Activated T-helper 2 cell treated with anti-CD3 and anti-CD28 coated beads, Interferon-gamma antibody, Interleukin-2, Interleukin-4, amounts not matched to agents 10 μg/mL and 5 μg/mL and 100 μg/mL, durations not matched to agents 14 hours and 24 hours and 36 hours (primary cell): ENCODE results near the gene GBP1. TPM values are rescaled to one million over a fixed set of nuclear protein-coding genes. Genes with fewer than 3 reads are reported as not detected.
"Not testable (repeated sequence)": the region's sequence is repeated elsewhere in the genome, so short reads cannot be mapped to it uniquely, and the experiment has no call there.

Experiments
- DNase-seq: peaks from one replicate; pipeline ENCODE4 v3.0.0; 2021; ENCODE audit warnings: low spot score
- H3K27ac Mint-ChIP-seq: one replicate; pipeline ENCODE4 v1.8.0; 2021; ENCODE audit warnings: mixed read lengths
- H3K27me3 Mint-ChIP-seq: one replicate; pipeline ENCODE4 v1.8.0; 2021; ENCODE audit warnings: low read depth, mixed read lengths
- H3K36me3 Mint-ChIP-seq: one replicate; pipeline ENCODE4 v1.8.0; 2021; ENCODE audit warnings: low read depth, mixed read lengths
- H3K4me1 Mint-ChIP-seq: one replicate; pipeline ENCODE4 v1.8.0; 2021; ENCODE audit warnings: low read depth, mixed read lengths
- H3K4me3 Mint-ChIP-seq: one replicate; pipeline ENCODE4 v1.8.0; 2021; ENCODE audit warnings: low read depth, mild to moderate bottlenecking, moderate library complexity, mixed read lengths
- H3K9me3 Mint-ChIP-seq: one replicate; pipeline ENCODE4 v1.8.0; 2021; ENCODE audit warnings: mixed read lengths
- intact Hi-C: fragments of 100-400 bp; cut with micrococcal nuclease; formaldehyde crosslinking; loops from one replicate; pipeline ENCODE4 v1.15.1; 2023
- total RNA-seq: library from RNA; stranded (reverse); gene quantifications from 2 replicates; pipeline ENCODE4 v1.2.3, GENCODE V29; 2022

GBP1 gene
- total RNA-seq, 1 donor from 2014 or later = 40.0 TPM

DNA sequence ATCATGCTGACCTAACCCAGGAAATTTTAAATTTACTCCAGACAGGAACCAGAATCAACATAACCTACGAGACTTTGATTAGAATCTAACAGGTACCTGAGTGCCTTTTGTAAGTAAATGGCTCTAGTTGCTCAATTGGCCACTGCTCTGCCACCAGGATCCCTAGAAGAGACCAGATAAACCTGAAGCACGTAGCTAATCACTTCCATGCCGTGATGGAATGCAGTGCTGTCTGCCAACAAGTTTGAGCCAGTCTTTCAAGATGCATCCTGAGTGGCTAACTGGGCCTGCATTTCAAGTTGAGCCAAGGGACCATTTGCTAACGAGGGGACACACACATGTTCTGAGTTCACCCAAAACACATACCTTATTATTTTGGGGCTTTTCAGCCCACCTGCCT, 15.8 kb downstream of the GBP1 start:
- not testable (repeated sequence) for H3K4me3 Mint-ChIP-seq, H3K9me3 Mint-ChIP-seq, H3K27ac Mint-ChIP-seq, H3K27me3 Mint-ChIP-seq, H3K4me1 Mint-ChIP-seq, DNase-seq
- intact Hi-C loops = loop anchor here (5.0 kb wide), 1 partner anchor 148 kb away; the partner anchor contains the start of gene GBP4
- peaks cover 58% of the 10 kb centered on the region for H3K36me3 Mint-ChIP-seq

DNA sequence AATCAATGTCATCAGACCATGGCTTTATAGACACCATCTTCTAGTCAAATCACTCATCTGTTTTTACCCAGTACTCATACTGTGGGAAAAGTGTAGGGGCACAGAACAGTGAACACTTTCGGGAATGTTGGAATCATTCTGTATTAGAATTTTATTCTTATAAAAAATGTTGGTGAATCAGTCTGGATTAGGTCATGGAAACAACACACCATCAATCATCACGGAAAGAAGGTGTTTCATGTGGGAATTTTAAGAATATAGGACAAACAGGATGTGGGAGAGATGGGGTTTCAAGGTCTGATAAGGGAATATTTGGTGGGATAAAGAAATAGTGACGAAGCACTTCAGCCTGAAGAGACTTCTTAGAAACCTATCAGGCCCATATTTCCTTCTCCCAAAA, 17.3 kb downstream of the GBP1 start:
- peaks cover 53% of the 10 kb centered on the region for H3K36me3 Mint-ChIP-seq
- H3K4me3 Mint-ChIP-seq = no peak overlapping the region
- peaks cover 6% of the 10 kb centered on the region for H3K4me1 Mint-ChIP-seq
- DNase-seq = no peak
- intact Hi-C loops = loop anchor here (2.0 to 5.0 kb wide), 3 partner anchors 17 to 150 kb away; partner anchors contain the start of genes GBP1 and GBP4
- H3K9me3 Mint-ChIP-seq = peaks cover 14% of the 10 kb centered on the region
- H3K27ac Mint-ChIP-seq = no peak overlapping the region
- no peaks in the 10 kb centered on the region for H3K27me3 Mint-ChIP-seq

GRCh38 chr1:89046318-89047183, 18.5 kb downstream of the GBP1 start:
- H3K27me3 Mint-ChIP-seq, H3K4me3 Mint-ChIP-seq, H3K4me1 Mint-ChIP-seq, DNase-seq, H3K27ac Mint-ChIP-seq: not testable (repeated sequence)
- Mint-ChIP-seq H3K9me3 (peaks cover 21% of the 10 kb centered on the region), H3K36me3 (peaks cover 47% of the 10 kb centered on the region)
- intact Hi-C loops = loop anchor here (1.0 to 5.0 kb wide), 6 partner anchors 17 to 405 kb away; partner anchors contain the start of genes GBP1, GBP2 and GBP4

DNA sequence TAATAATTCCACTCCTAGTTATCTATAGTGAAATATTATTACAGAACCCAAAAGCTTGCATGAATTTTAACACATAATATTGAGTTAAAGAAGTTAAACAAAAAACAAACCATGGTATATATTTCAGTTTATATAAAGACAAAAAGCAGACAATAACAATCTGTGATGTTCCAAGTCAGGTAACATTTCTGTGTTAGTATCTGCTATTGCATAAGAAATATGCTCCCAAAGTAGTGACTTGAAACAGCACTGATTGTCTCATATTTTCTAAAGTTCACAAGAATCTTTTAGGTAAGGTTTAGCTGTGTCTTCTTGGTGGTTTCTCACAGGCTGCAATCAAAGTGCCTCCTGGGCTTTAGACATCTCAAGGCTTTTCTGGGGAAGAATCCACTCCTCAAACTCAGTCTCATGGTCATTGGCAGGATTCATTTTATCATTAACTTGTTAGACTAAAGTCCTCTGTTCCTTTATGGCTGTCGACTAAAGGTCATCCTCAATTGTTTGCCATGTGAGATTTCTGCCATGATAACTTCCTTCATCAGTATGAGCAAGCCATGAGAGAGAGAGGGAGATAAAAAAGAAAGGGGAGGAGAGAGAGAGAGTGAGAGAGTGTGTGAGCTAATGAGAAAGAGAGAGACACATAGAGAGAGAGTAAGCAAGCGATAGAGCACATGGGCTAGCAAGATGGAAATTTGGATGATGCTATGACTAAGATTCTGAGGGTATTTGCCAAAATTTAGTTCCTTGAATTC, 19.9 kb downstream of the GBP1 start:
- H3K9me3 Mint-ChIP-seq = peaks cover 25% of the 10 kb centered on the region
- no peak overlapping the region for H3K27ac Mint-ChIP-seq
- no peak overlapping the region for H3K4me3 Mint-ChIP-seq
- H3K36me3 Mint-ChIP-seq = peaks cover 43% of the 10 kb centered on the region
- DNase-seq = no peak
- intact Hi-C loops = loop anchor here (5.0 kb wide), 1 partner anchor 152 kb away; the partner anchor contains the start of gene GBP4
- H3K27me3 Mint-ChIP-seq = no peaks in the 10 kb centered on the region
- peaks cover 18% of the 10 kb centered on the region for H3K4me1 Mint-ChIP-seq

GRCh38 chr1:89043940-89044339, 21.1 kb downstream of the GBP1 start:
- H3K4me3 Mint-ChIP-seq = no peak overlapping the region
- H3K36me3 Mint-ChIP-seq = peaks cover 43% of the 10 kb centered on the region
- no peak overlapping the region for H3K27ac Mint-ChIP-seq
- peaks cover 29% of the 10 kb centered on the region for H3K4me1 Mint-ChIP-seq
- H3K27me3 Mint-ChIP-seq = peaks cover 8% of the 10 kb centered on the region
- no peak for DNase-seq
- intact Hi-C loops = no loop called here
- H3K9me3 Mint-ChIP-seq = peaks cover 25% of the 10 kb centered on the region

DNA sequence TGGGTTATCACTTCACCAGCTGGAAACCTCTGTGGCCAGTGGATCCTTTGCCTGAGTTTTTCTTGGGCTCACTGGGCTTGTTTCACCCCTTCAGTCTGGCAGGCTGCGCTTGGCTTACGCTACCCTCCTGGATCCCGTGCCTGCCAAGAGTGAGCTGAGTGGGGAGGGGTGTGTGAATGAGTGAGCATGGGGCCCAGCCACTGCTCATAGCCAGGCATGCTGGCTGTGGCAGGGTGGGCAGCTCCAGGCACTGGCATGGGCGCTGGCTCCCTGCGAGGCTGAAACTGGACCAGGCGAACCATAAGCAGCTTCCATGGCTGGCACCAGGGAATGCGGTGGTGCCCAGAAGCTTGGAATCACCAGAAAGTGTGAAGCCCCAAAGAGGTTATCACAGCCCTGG, 22.5 kb downstream of the GBP1 start:
- no peak overlapping the region for H3K4me3 Mint-ChIP-seq
- peaks cover 31% of the 10 kb centered on the region for H3K4me1 Mint-ChIP-seq
- H3K27ac Mint-ChIP-seq = no peak overlapping the region
- H3K36me3 Mint-ChIP-seq = peaks cover 35% of the 10 kb centered on the region
- intact Hi-C loops = no loop called here
- H3K27me3 Mint-ChIP-seq = peaks cover 16% of the 10 kb centered on the region
- peaks cover 30% of the 10 kb centered on the region for H3K9me3 Mint-ChIP-seq
- no peak for DNase-seq

GRCh38 chr1:89041721-89042120, 23.3 kb downstream of the GBP1 start:
- peaks cover 16% of the 10 kb centered on the region for H3K27me3 Mint-ChIP-seq
- peak overlapping the region; percentile 14 for H3K27ac Mint-ChIP-seq
- peaks cover 30% of the 10 kb centered on the region for H3K9me3 Mint-ChIP-seq
- intact Hi-C loops = loop anchor here (1.0 to 2.0 kb wide), 4 partner anchors 19 to 85 kb away; partner anchors contain the start of genes GBP1, GBP2 and GBP3
- no peak for DNase-seq
- peaks cover 34% of the 10 kb centered on the region for H3K4me1 Mint-ChIP-seq
- H3K4me3 Mint-ChIP-seq = peak overlapping the region; percentile 0
- peaks cover 34% of the 10 kb centered on the region for H3K36me3 Mint-ChIP-seq

- Mint-ChIP-seq H3K27me3 (peaks cover 16% of the 10 kb centered on the region), H3K36me3 (peaks cover 34% of the 10 kb centered on the region), H3K4me3 (peak overlapping the region; percentile 0), H3K27ac (peak overlapping the region; percentile 14), H3K4me1 (peaks cover 34% of the 10 kb centered on the region), H3K9me3 (peaks cover 30% of the 10 kb centered on the region)
- no peak for DNase-seq
- intact Hi-C loops = loop anchor here (1.0 to 2.0 kb wide), 4 partner anchors 18 to 85 kb away; partner anchors contain the start of genes GBP1, GBP2 and GBP3
Measured at GRCh38 chr1:89041119-89041641, 23.8 kb downstream of the GBP1 start.

DNA sequence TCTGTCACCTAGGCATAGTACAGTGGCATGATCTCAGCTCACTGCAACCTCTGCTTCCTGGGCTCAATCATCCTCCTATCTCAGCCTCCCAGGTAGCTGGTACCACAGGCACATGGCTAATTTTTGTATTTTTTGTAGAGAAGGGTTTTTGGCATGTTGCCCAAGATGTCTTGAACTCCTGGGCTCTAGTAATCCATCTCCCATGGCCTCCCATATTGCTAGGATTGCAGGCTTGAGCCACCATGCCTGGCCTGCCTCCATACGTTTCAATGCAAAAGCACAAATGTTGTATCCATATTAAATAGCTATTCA, 24.7 kb downstream of the GBP1 start:
- intact Hi-C loops = loop anchor here (2.0 kb wide), 2 partner anchors 17 to 57 kb away; partner anchors contain the start of gene GBP3
- peaks cover 30% of the 10 kb centered on the region for H3K9me3 Mint-ChIP-seq
- peaks cover 34% of the 10 kb centered on the region for H3K36me3 Mint-ChIP-seq
- no peak for DNase-seq
- H3K4me3 Mint-ChIP-seq = no peak overlapping the region
- peaks cover 16% of the 10 kb centered on the region for H3K27me3 Mint-ChIP-seq
- peaks cover 34% of the 10 kb centered on the region for H3K4me1 Mint-ChIP-seq
- H3K27ac Mint-ChIP-seq = peak overlapping the region; percentile 9

DNA sequence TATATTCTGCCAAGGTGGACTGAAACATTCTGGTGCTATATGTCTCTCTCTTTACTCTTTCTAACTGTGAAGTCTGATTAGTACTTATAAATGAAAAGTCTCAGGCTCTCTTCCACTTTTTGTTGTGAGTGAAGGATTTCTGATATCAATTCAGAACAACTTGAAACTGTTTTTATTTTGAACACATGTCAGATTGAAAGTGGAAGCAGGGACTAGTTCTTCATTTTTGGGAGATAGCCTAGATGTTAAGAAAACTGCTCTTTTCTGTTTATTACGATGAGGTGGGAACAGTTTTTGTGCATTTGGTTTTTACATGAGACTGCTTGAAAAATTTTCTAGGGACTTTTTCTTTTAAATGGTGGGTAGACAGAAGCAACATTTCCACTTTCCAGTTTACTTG, 27.8 kb downstream of the GBP1 start:
- intact Hi-C loops = no loop called here
- H3K4me3 Mint-ChIP-seq = no peak overlapping the region
- peaks cover 17% of the 10 kb centered on the region for H3K27me3 Mint-ChIP-seq
- H3K4me1 Mint-ChIP-seq = peaks cover 37% of the 10 kb centered on the region
- H3K9me3 Mint-ChIP-seq = peaks cover 27% of the 10 kb centered on the region
- no peak overlapping the region for H3K27ac Mint-ChIP-seq
- peaks cover 30% of the 10 kb centered on the region for H3K36me3 Mint-ChIP-seq
- DNase-seq = no peak

- Mint-ChIP-seq H3K36me3 (peaks cover 36% of the 10 kb centered on the region), H3K4me1 (peaks cover 34% of the 10 kb centered on the region), H3K4me3 (no peak overlapping the region), H3K9me3 (peaks cover 37% of the 10 kb centered on the region), H3K27me3 (peaks cover 18% of the 10 kb centered on the region), H3K27ac (no peak overlapping the region)
- no peak for DNase-seq
- intact Hi-C loops = no loop called here
Measured at GRCh38 chr1:89035080-89035479, 29.9 kb downstream of the GBP1 start.

DNA sequence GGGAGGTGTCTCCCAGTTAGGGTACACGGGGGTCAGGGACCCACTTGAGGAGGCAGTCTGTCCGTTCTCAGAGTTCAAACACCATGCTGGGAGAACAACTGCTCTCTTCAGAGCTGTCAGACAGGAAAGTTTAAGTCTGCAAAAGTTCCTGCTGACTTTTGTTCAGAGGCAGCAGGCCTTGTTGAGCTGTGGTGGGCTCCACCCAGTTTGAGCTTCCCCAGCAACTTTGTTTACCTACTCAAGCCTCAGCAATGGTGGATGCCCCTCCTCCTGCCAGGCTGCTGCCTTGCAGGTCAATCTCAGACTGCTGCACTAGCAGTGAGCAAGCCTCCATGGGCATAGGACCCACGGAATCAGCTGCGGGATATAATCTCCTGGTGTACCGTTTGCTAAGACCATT, 31.0 kb downstream of the GBP1 start:
- DNase-seq, H3K4me3 Mint-ChIP-seq, H3K27ac Mint-ChIP-seq, intact Hi-C loops: not testable (repeated sequence)
- Mint-ChIP-seq H3K9me3 (peaks cover 40% of the 10 kb centered on the region), H3K36me3 (peaks cover 34% of the 10 kb centered on the region), H3K4me1 (peaks cover 33% of the 10 kb centered on the region), H3K27me3 (peaks cover 11% of the 10 kb centered on the region)
